ENCODE results near the gene RAD54L. TPM values are rescaled to one million over a fixed set of nuclear protein-coding genes. Genes with fewer than 3 reads are reported as not detected.
"Not testable (repeated sequence)": the region's sequence is repeated elsewhere in the genome, so short reads cannot be mapped to it uniquely, and the experiment has no call there.

Gene RAD54L
- total and polyA plus RNA-seq, 2 donors (not counting 1 experiment from before 2014, with no cell fraction given): 0.57 to 1.1 TPM

DNA sequence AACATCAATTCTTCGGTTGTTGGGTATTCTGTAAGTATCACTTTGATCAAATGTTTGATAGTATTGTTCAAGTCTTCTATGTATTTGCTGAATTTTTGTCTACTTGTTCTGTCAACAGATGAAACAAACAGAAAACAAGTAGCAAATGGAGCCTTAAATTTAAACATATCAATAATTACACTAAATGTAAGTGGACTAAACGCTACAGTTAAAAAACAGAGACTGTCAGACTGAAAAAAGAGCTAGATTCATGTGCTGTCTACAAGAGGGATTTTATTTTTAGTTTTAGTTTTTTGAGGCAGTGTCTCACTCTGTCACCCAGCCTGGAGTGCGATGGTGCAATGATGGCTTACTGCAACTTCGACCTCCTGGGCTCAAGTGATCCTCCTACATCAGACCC lies 10.7 kb upstream of the RAD54L start:
- no peak overlapping the region for H3K27ac Mint-ChIP-seq
- ChIA-PET CTCF (interaction anchor here (0.7 kb wide), 1 partner anchor 199 kb away, joined by 3 read pairs; no protein-coding TSS in a partner anchor), POLR2A (interaction anchor here (0.6 kb wide), 1 partner anchor 112 kb away, joined by 7 read pairs; no protein-coding TSS in a partner anchor)
- no peak for ATAC-seq (ENCODE audit: low read depth)
- Histone ChIP-seq H3K36me3 (replicated peaks in 1 of 2; ENCODE audit: control extremely low read depth in 1 of 2, control insufficient read depth in 1 of 2, extremely low read depth in 1 of 2, insufficient read depth in 2 of 2, low read length in 1 of 2) (no peaks in the 10 kb centered on the region), H3K9ac (ENCODE audit: low read length) (no peak overlapping the region), H3K27ac (ENCODE audit: low read length in 2 of 2) (no peak overlapping the region), H3K27me3 (replicated peaks in 1 of 4; ENCODE audit: control extremely low read depth in 1 of 4, control insufficient read depth in 3 of 4, insufficient read depth in 4 of 4, low read length in 3 of 4) (no peaks in the 10 kb centered on the region), H3K4me3 (ENCODE audit: control extremely low read depth in 1 of 5, extremely low read depth in 1 of 5, insufficient read depth in 1 of 5, low read depth in 2 of 5, low read length in 4 of 5) (no peak overlapping the region), H4K20me1 (ENCODE audit: control insufficient read depth, insufficient read depth, low read length, poor library complexity, severe bottlenecking) (no peaks in the 10 kb centered on the region), H3K4me2 (replicated peaks; ENCODE audit: low read depth, low read length, poor library complexity, severe bottlenecking) (no peak overlapping the region), H2AFZ (ENCODE audit: insufficient read depth, low read depth, low read length, poor library complexity, severe bottlenecking) (no peak overlapping the region), H3K4me1 (ENCODE audit: control insufficient read depth in 2 of 2, insufficient read depth in 2 of 2, low read length in 2 of 2) (no peaks in the 10 kb centered on the region), H3K79me2 (ENCODE audit: control insufficient read depth, insufficient read depth, low read length) (no peaks in the 10 kb centered on the region), H3K9me3 (ENCODE audit: control extremely low read depth in 1 of 3, control insufficient read depth in 2 of 3, insufficient read depth in 1 of 3, low read length in 2 of 3) (peaks cover 0 to 12% (median 5%) of the 10 kb centered on the region in 3 donors)
- no CpG with 5 or more reads among the region's 4 CpGs for WGBS (ENCODE audit: insufficient coverage)
- no peaks in the 10 kb centered on the region for H3K9me3 Mint-ChIP-seq (ENCODE audit: insufficient read depth)
- H3K4me1 Mint-ChIP-seq: no peaks in the 10 kb centered on the region
- intact Hi-C loops (cut with micrococcal nuclease): no loop called here
- H3K4me3 Mint-ChIP-seq: no peak overlapping the region
- DNase-seq: no peak
- H3K27me3 Mint-ChIP-seq: no peaks in the 10 kb centered on the region
- TF ChIP-seq EZH2 (IDR thresholded peaks at IDR 0.05; ENCODE audit: borderline replicate concordance, insufficient read depth, low read depth, low read length, poor library complexity, severe bottlenecking): no peak
- no peak for TF ChIP-seq CTCF (IDR thresholded peaks at IDR 0.05)

DNA sequence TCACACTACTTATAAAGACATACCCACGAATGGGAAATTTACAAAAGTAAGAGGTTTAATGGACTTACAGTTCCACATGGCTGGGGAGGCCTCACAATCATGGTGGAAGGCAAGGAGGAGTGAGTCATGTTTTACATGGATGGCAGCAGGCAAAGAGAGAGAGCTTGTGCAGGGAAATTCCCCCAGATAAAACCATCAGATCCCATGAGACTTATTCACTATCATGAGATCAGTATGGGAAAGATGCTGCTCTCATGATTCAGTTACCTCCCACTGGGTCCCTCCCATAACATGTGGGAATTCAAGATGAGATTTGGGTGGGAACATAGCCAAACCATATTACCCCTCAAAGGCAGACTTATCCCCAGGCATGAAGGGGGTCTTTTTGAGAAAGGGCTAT lies 8.7 kb upstream of the RAD54L start:
- ATAC-seq (ENCODE audit: low read depth); H3K79me2 ChIP-seq (ENCODE audit: control insufficient read depth, insufficient read depth, low read length); H3K27me3 Mint-ChIP-seq; H3K9ac ChIP-seq (ENCODE audit: low read length); CTCF ChIA-PET; H3K4me1 Mint-ChIP-seq; H4K20me1 ChIP-seq (ENCODE audit: control insufficient read depth, insufficient read depth, low read length, poor library complexity, severe bottlenecking); H3K4me3 ChIP-seq (ENCODE audit: control extremely low read depth in 1 of 5, extremely low read depth in 1 of 5, insufficient read depth in 1 of 5, low read depth in 2 of 5, low read length in 4 of 5); H3K9me3 Mint-ChIP-seq (ENCODE audit: insufficient read depth); POLR2A ChIA-PET; H3K27me3 ChIP-seq (replicated peaks in 1 of 4; ENCODE audit: control extremely low read depth in 1 of 4, control insufficient read depth in 3 of 4, insufficient read depth in 4 of 4, low read length in 3 of 4); H3K27ac ChIP-seq (ENCODE audit: low read length in 2 of 2); DNase-seq; H3K4me2 ChIP-seq (replicated peaks; ENCODE audit: low read depth, low read length, poor library complexity, severe bottlenecking); H3K36me3 ChIP-seq (replicated peaks in 1 of 2; ENCODE audit: control extremely low read depth in 1 of 2, control insufficient read depth in 1 of 2, extremely low read depth in 1 of 2, insufficient read depth in 2 of 2, low read length in 1 of 2); intact Hi-C loops (cut with micrococcal nuclease); H3K4me3 Mint-ChIP-seq; H3K27ac Mint-ChIP-seq; H3K4me1 ChIP-seq (ENCODE audit: control insufficient read depth in 2 of 2, insufficient read depth in 2 of 2, low read length in 2 of 2); H2AFZ ChIP-seq (ENCODE audit: insufficient read depth, low read depth, low read length, poor library complexity, severe bottlenecking): not testable (repeated sequence)
- peaks cover 0 to 12% (median 5%) of the 10 kb centered on the region in 3 donors for H3K9me3 ChIP-seq (ENCODE audit: control extremely low read depth in 1 of 3, control insufficient read depth in 2 of 3, insufficient read depth in 1 of 3, low read length in 2 of 3)
- WGBS (ENCODE audit: insufficient coverage): no CpG with 5 or more reads among the region's 1 CpG

DNA sequence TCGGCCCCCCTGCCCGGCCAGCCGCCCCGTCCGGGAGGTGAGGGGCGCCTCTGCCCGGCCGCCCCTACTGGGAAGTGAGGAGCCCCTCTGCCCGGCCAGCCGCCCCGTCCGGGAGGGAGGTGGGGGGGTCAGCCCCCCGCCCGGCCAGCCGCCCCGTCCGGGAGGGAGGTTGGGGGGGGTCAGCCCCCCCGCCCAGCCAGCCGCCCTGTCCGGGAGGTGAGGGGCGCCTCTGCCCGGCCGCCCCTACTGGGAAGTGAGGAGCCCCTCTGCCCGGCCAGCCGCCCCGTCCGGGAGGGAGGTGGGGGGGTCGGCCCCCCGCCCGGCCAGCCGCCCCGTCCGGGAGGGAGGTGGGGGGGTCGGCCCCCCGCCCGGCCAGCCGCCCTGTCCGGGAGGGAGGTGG lies 5.8 kb upstream of the RAD54L start:
- ATAC-seq (ENCODE audit: low read depth); H3K9me3 Mint-ChIP-seq (ENCODE audit: insufficient read depth); H3K4me2 ChIP-seq (replicated peaks; ENCODE audit: low read depth, low read length, poor library complexity, severe bottlenecking); POLR2A ChIA-PET; H3K4me3 ChIP-seq (ENCODE audit: control extremely low read depth in 1 of 5, extremely low read depth in 1 of 5, insufficient read depth in 1 of 5, low read depth in 2 of 5, low read length in 4 of 5); DNase-seq; H3K27ac ChIP-seq (ENCODE audit: low read length in 2 of 2); H3K4me1 ChIP-seq (ENCODE audit: control insufficient read depth in 2 of 2, insufficient read depth in 2 of 2, low read length in 2 of 2); CTCF ChIA-PET; H3K79me2 ChIP-seq (ENCODE audit: control insufficient read depth, insufficient read depth, low read length); intact Hi-C loops (cut with micrococcal nuclease); H3K4me3 Mint-ChIP-seq; H3K4me1 Mint-ChIP-seq; H3K27me3 Mint-ChIP-seq; H3K27ac Mint-ChIP-seq; H3K36me3 ChIP-seq (replicated peaks in 1 of 2; ENCODE audit: control extremely low read depth in 1 of 2, control insufficient read depth in 1 of 2, extremely low read depth in 1 of 2, insufficient read depth in 2 of 2, low read length in 1 of 2); H2AFZ ChIP-seq (ENCODE audit: insufficient read depth, low read depth, low read length, poor library complexity, severe bottlenecking); H3K9me3 ChIP-seq (ENCODE audit: control extremely low read depth in 1 of 3, control insufficient read depth in 2 of 3, insufficient read depth in 1 of 3, low read length in 2 of 3); H4K20me1 ChIP-seq (ENCODE audit: control insufficient read depth, insufficient read depth, low read length, poor library complexity, severe bottlenecking); H3K9ac ChIP-seq (ENCODE audit: low read length); H3K27me3 ChIP-seq (replicated peaks in 1 of 4; ENCODE audit: control extremely low read depth in 1 of 4, control insufficient read depth in 3 of 4, insufficient read depth in 4 of 4, low read length in 3 of 4): not testable (repeated sequence)
- 20% methylated on average over 1 of the region's 38 CpGs for WGBS (ENCODE audit: insufficient coverage)

Data from B cell (primary cell).